D341Med (cell line): ENCODE data around the gene KIAA1671.
A peak's percentile ranks its signal among the peaks of the same experiment; 100 is the strongest.

Experiments
- DNase-seq: peaks from one replicate; pipeline ENCODE4 v3.0.0; 2012; ENCODE audit warnings: low spot score

KIAA1671 gene

GRCh38 chr22:25094579-25094978 lies 142.1 kb downstream of the KIAA1671 start:
- DNase-seq, result no peak

GRCh38 chr22:25095869-25096268 lies 143.4 kb downstream of the KIAA1671 start:
- DNase-seq, result no peak

DNA sequence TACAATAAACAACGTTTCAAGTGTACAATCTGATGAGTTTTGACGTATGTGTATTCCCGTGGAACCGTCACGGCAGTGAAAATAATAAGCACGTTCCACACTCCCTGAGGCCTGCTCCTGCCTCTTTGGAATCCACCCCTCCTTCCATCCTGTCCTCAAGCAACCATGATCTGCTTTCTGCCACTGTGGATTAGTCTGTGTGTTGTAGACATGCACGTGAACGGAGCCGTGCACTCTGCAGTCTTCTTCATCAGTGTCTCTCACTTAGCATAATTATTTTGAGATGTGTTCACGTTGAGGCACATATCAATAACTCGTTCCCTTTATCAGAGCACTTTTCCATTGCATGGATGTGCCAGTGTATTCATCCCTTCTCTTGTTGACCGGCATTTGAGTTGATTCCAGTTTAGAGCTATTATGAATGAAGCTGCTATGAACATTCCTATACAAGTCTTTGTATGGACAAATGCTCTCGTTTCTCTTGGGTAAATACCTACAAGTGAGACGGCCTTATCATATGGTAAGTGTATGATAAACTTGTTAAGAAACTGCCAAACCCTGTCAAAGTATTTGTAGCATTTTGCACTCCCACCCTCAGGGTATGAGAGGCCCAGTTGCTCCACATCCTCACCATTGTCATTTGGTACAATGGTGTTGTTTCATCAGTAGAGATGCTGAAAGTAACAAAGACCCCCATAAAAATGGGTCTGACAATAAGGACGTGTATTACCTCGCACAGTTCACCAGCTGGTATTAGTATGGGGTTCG lies 144.3 kb downstream of the KIAA1671 start:
- DNase-seq, result no peak

DNA sequence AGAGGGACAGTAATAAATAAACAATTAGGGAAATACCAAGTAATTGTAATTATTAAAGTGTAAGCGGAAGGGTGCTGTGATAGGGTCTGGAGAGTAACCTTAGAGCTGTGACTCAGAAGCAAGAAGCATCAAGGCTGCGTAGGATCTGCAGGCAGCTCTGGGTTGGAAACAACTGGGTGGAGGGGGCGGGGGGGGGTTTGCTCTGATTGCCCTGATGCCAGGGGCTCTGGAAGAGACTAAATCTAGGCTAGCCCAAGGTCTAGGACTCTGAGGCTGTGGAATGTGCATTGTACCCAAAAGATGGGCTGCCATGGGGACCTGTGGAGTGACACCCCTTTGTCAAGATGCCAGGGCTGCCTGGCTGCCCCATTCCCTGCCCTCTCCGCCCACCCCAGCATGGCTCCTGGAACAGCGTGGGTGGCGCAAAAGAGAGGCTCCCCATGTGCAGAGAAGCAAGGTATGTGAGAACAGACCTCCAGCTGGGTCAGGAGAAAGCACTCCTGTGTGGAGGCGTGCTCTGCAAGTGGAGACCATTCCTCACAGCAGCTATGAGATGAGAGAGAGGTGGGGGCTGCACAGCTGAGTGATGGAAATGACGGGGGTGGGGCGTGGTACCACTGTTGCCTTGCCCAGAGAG lies 146.0 kb downstream of the KIAA1671 start:
- no peak for DNase-seq

DNA sequence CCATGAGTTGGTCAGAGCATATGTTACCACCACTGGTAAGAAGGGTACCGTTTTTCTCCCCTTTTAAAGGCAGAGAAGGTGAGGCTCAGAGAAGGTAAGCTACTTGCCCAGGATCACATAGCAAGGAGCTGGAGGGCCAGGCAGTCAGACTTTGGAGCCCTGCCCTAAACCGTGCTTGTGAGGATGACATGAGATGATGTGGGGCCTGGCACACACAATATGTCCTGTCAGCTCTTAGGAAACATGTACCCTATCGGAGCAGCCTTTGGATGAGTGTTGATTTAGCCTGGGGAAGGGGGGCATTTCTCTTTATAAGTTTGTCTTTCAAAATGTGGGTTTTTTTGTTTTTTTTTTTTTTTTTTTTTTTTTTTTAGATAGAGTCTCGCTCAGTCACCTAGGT lies 146.7 kb downstream of the KIAA1671 start:
- DNase-seq, result no peak

- no peak for DNase-seq
Measured at GRCh38 chr22:25100402-25100801, 147.9 kb downstream of the KIAA1671 start.

- DNase-seq, result no peak
Measured at GRCh38 chr22:25100948-25101347, 148.4 kb downstream of the KIAA1671 start.

GRCh38 chr22:25101501-25101900 lies 149.0 kb downstream of the KIAA1671 start:
- DNase-seq, result no peak

DNA sequence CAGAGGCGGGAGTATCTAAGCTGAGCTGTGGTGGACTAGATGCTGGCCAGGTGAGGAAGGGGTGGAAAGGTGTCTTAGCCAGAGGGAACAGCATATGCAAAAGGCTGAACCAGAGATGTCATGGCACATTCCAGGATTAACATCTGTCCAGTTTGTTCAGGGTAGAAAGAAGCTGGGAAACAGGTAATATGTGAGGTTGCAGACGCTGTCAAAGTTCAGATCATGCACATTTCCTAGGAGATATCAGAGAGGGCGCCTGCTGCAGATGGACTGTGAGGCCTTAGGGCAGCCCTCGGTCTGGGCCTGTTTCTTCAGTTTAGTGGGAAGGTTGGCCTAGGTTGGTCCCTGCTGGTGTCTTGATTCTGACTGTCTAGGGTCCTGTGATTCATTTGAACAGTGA lies 149.5 kb downstream of the KIAA1671 start:
- DNase-seq, result no peak

DNA sequence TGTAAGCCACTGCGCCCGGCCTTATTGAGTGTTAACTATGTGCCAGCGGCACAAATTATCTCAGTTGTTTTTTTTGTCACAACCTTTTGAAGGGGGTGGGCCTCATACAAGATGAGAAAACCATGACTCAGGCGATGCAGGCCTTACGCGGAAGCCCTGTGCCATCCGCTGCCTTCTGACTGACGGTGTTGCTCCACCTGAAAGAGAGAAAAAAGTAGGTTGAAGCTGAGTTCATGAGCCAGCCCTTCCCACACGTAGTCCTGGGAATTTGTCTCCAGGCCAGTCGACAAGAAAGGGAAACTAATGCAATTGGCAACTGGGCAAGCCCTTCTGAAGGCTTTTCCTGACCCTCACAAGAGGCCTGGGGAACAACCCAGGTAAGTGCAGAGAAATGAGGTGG lies 150.2 kb downstream of the KIAA1671 start:
- no peak for DNase-seq

DNA sequence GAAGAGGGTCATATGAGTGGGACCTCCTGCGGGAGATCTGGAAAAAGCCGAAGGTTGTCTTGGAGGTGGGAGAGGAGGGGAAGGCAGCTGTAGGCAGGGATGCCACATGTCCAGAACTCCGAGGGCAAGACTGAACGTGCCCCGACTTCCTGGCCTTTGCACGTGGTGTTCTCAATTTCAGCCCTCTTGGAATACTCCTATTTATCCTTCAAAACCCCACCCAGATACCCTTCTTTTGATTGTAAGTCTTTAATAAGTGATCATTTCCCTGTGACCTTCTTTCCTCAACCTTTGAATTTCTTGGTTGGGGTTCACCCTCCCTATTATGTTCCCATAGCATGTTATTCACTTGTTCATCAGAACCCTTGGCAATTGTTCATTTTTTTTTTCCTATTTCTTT lies 151.9 kb downstream of the KIAA1671 start:
- DNase-seq, result no peak

DNA sequence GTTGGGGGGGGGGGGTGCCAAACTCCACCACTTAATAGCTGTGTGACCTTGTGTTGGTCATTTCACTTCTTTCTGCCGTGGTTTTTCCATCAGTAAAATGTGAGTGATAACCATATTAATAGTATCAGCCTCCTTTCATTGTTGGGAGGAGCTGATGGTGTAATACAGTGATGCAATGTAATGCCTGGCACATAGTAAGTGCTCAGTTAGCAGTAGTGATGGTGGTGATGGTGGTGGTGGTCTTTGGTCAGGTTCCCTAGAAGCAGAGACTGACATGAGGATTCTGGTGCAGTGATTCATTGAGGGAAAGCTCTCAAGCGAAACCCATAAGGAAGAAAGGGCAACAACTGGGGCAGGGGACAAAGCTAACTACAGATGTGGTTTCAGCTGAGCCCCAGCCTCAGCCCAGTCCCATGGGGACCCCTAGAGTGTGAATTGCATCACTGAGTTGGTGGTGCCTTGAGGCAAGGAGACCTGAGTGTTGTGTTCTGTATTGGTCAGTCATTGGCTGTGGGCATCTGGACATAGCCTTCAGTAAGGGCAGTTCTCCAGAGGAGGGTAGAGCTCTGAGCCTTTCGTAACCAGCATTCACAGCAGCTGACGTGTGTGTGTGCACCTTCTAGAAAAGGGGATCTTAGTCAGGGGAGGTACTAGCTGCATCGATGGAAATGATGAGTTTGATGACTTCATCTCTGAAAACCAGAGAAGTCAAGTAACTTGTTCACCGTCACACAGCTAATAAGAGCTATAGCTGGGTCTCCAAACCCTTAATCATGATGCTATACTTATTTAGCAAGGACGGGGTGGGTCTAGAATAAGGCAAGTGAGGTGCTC lies 153.5 kb downstream of the KIAA1671 start:
- no peak for DNase-seq

GRCh38 chr22:25109878-25110595 lies 157.5 kb downstream of the KIAA1671 start:
- DNase-seq, result no peak

GRCh38 chr22:25110596-25110845 lies 158.0 kb downstream of the KIAA1671 start:
- DNase-seq, result no peak

GRCh38 chr22:25110846-25111578 lies 158.5 kb downstream of the KIAA1671 start:
- peak; percentile 63 for DNase-seq

DNA sequence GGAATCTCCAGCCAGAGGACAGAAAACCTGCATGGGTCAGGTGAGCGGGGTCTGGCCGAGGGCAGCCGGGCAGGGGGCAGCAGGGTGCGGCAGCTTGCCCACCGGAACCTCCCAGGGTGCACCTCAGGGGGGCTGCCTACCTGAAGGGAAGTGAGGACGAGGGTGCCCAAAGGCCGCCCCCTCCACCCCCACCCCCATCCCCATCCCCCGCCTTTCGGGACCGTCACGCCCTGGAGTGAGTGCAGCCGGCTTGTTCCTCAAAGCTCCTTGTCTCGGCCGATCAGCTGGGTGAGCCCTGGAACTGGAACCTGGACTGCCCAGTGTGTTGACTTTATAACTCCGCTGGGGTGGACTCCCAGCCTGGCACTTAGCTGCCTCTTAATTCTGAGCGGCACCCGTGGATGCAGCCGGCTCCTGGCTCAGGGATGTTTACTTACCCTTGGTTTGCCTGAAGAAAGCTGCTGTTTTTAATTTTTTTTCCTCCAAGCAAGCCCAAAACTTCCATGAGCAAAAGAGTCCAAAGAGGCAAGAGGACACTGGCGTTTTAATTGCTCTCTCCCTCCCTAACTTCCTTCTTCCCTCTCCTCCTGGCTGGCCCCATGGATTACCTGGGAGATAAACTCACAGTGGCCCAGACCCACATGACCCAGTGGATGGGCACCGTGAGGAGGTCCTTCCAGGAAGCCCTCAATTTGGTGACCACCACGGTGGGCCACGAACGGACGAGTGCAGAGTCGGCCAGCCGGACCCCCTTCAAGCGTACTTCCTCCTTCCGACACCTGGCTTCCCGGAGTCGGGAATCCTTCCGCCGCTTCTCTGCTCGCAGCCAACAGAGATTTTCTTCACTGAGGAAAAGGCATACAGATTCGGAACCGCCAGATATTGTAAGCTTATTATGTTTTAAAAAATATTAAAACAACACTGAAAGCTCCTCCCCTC lies 159.3 kb downstream of the KIAA1671 start:
- no peak for DNase-seq

- no peak for DNase-seq
Measured at GRCh38 chr22:25112538-25113253, 160.2 kb downstream of the KIAA1671 start.

GRCh38 chr22:25113316-25113721 lies 160.8 kb downstream of the KIAA1671 start:
- no peak for DNase-seq

- DNase-seq, result no peak
Measured at GRCh38 chr22:25114369-25115362, 162.2 kb downstream of the KIAA1671 start.
